GM21515 (cell line): ENCODE results near the gene FMNL2.

Source experiments
- ATAC-seq: cut with Tn5 transposase; IDR thresholded peaks from one replicate; pipeline ENCODE4 v1.9.1; 2021; ENCODE audit not compliant: unreplicated experiment

The FMNL2 gene

GRCh38 chr2:152337511-152337903 lies 2.5 kb downstream of the FMNL2 start:
- no peak for ATAC-seq

GRCh38 chr2:152339556-152340286 lies 4.7 kb downstream of the FMNL2 start:
- no peak for ATAC-seq

- no peak for ATAC-seq
Measured at GRCh38 chr2:152342259-152343046, 7.5 kb downstream of the FMNL2 start.

- ATAC-seq, result no peak
Measured at GRCh38 chr2:152343426-152343825, 8.5 kb downstream of the FMNL2 start.

- ATAC-seq, result no peak
Measured at GRCh38 chr2:152344579-152345195, 9.7 kb downstream of the FMNL2 start.

GRCh38 chr2:152347076-152347475 lies 12.1 kb downstream of the FMNL2 start:
- no peak for ATAC-seq

- ATAC-seq, result no peak
Measured at GRCh38 chr2:152348388-152348787, 13.4 kb downstream of the FMNL2 start.

GRCh38 chr2:152349416-152349815 lies 14.4 kb downstream of the FMNL2 start:
- ATAC-seq, result no peak

GRCh38 chr2:152350155-152350679 lies 15.2 kb downstream of the FMNL2 start:
- ATAC-seq, result no peak

GRCh38 chr2:152352616-152353015 lies 17.6 kb downstream of the FMNL2 start:
- no peak for ATAC-seq

GRCh38 chr2:152353364-152353763 lies 18.4 kb downstream of the FMNL2 start:
- no peak for ATAC-seq

- ATAC-seq, result no peak
Measured at GRCh38 chr2:152354069-152354755, 19.2 kb downstream of the FMNL2 start.

GRCh38 chr2:152354909-152355308 lies 19.9 kb downstream of the FMNL2 start:
- no peak for ATAC-seq

GRCh38 chr2:152355409-152355831 lies 20.4 kb downstream of the FMNL2 start:
- no peak for ATAC-seq

- no peak for ATAC-seq
Measured at GRCh38 chr2:152359573-152360363, 24.8 kb downstream of the FMNL2 start.

- ATAC-seq, result no peak
Measured at GRCh38 chr2:152363936-152364335, 29.0 kb downstream of the FMNL2 start.

GRCh38 chr2:152367547-152368390 lies 32.8 kb downstream of the FMNL2 start:
- ATAC-seq, result peak; percentile 87

GRCh38 chr2:152369176-152369860 lies 34.3 kb downstream of the FMNL2 start:
- no peak for ATAC-seq

- ATAC-seq, result no peak
Measured at GRCh38 chr2:152370783-152371182, 35.8 kb downstream of the FMNL2 start.
